SU-DHL-6 (cell line): ENCODE results near the gene ZFAND3.

Experiments used
- H2AFZ ChIP-seq: fragments of 200-600 bp; sonication (generic); 2 replicates; pipeline ENCODE4 v1.6.1; 2014; ENCODE audit warnings: low read depth, mild to moderate bottlenecking, moderate library complexity, mixed read lengths, antibody characterized with exemption, low read length; ENCODE audit not compliant: severe bottlenecking
- H3F3A ChIP-seq: fragments of 200-600 bp; shearing (Covaris generic); 2 replicates; pipeline ENCODE4 v1.6.0; 2016; ENCODE audit warnings: antibody characterized with exemption, mild to moderate bottlenecking; ENCODE audit not compliant: insufficient read depth
- H3K27ac ChIP-seq: fragments of 200-600 bp; sonication (generic); 2 replicates; pipeline ENCODE4 v1.5.1; 2016; ENCODE audit warnings: low read depth, mild to moderate bottlenecking, low read length, moderate library complexity, mixed read lengths
- H3K27me3 ChIP-seq: fragments of 200-600 bp; sonication (generic), shearing (Covaris generic); 2 replicates; pipeline ENCODE4 v1.6.0; 2014; ENCODE audit warnings: mild to moderate bottlenecking, low read length
- H3K36me3 ChIP-seq: fragments of 200-600 bp; sonication (generic); 2 replicates; pipeline ENCODE4 v1.6.1; 2014; ENCODE audit warnings: mild to moderate bottlenecking, low read length, mixed read lengths
- H3K4me2 ChIP-seq: fragments of 300-600, 200-600 bp; shearing (Covaris generic), sonication (generic); 2 replicates; pipeline ENCODE4 v1.6.0; 2014; ENCODE audit warnings: low read length, low read depth, mild to moderate bottlenecking; ENCODE audit not compliant: poor library complexity, severe bottlenecking
- H3K4me3 ChIP-seq: fragments of 200-600 bp; sonication (generic); 2 replicates; pipeline ENCODE4 v1.5.1; 2014; ENCODE audit warnings: antibody characterized with exemption, low read length, mild to moderate bottlenecking, mixed read lengths; ENCODE audit not compliant: insufficient read depth, poor library complexity, severe bottlenecking
- H3K79me2 ChIP-seq: fragments of 200-600 bp; sonication (generic); 2 replicates; pipeline ENCODE4 v1.6.1; 2014; ENCODE audit warnings: mild to moderate bottlenecking, low read length, moderate library complexity; ENCODE audit not compliant: insufficient read depth
- H3K9ac ChIP-seq: fragments of 200-600 bp; sonication (generic); 2 replicates; pipeline ENCODE4 v1.7.0; 2014; ENCODE audit warnings: mild to moderate bottlenecking, low read length
- H3K9me2 ChIP-seq: fragments of 200-600 bp; sonication (generic); replicated peaks from 2 replicates; pipeline ENCODE4 v1.6.1; 2014; ENCODE audit warnings: low read length; ENCODE audit not compliant: insufficient read depth
- H3K9me3 ChIP-seq: fragments of 200-600 bp; sonication (generic); 2 replicates; pipeline ENCODE4 v1.6.1; 2014; ENCODE audit warnings: low read length, mixed read lengths; ENCODE audit not compliant: insufficient read depth
- H4K20me1 ChIP-seq: fragments of 200-600 bp; sonication (generic); 2 replicates; pipeline ENCODE4 v1.6.1; 2014; ENCODE audit warnings: low read depth, mild to moderate bottlenecking, antibody characterized with exemption, low read length, moderate library complexity, mixed read lengths
- EZH2phosphoT487 ChIP-seq: fragments of 200-600 bp; sonication (generic), shearing (Covaris generic); conservative IDR thresholded peaks from 2 replicates; pipeline ENCODE4 v1.6.1; 2018; ENCODE audit warnings: mild to moderate bottlenecking, antibody characterized with exemption, low read length, moderate library complexity, mixed read lengths
- TF ChIP-seq, protein P1 (sequence below): fragments of 200-600 bp; sonication (generic); IDR thresholded peaks from one replicate; pipeline ENCODE4 v1.5.1; 2017; ENCODE audit warnings: antibody characterized with exemption, mild to moderate bottlenecking, low read length, moderate library complexity; ENCODE audit not compliant: insufficient read depth, poor library complexity, severe bottlenecking

Gene ZFAND3

DNA sequence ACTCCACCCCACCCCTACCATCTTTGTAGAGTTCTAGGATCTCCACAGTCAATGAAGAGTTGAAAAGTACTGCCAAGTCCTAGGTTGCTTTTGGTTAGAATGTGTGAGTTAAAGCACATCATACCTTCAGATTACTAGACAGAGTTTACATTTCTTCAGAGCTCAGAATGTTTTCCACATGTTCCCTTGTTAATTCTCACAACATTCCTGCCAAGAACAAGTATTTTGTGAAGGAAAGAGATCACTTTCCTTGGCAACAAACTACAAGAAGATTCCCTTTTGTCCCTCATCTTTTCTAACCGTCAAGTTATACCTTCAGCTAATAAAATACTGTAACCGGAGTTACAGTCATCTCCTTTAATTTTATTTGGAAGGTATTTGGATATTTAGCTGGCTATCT, 266.8 kb downstream of the ZFAND3 start:
- Histone ChIP-seq H3K36me3 (no peaks in the 10 kb centered on the region), H3K4me2 (no peak overlapping the region), H3K4me3 (no peak overlapping the region), H3K27ac (no peak overlapping the region), H3K9me3 (no peaks in the 10 kb centered on the region), H3F3A (no peaks in the 10 kb centered on the region), H3K27me3 (no peaks in the 10 kb centered on the region), H4K20me1 (no peaks in the 10 kb centered on the region), H3K9ac (no peak overlapping the region), H3K79me2 (no peaks in the 10 kb centered on the region), H3K9me2 (no peaks in the 10 kb centered on the region), H2AFZ (no peak overlapping the region)
- TF ChIP-seq, protein P1, sequence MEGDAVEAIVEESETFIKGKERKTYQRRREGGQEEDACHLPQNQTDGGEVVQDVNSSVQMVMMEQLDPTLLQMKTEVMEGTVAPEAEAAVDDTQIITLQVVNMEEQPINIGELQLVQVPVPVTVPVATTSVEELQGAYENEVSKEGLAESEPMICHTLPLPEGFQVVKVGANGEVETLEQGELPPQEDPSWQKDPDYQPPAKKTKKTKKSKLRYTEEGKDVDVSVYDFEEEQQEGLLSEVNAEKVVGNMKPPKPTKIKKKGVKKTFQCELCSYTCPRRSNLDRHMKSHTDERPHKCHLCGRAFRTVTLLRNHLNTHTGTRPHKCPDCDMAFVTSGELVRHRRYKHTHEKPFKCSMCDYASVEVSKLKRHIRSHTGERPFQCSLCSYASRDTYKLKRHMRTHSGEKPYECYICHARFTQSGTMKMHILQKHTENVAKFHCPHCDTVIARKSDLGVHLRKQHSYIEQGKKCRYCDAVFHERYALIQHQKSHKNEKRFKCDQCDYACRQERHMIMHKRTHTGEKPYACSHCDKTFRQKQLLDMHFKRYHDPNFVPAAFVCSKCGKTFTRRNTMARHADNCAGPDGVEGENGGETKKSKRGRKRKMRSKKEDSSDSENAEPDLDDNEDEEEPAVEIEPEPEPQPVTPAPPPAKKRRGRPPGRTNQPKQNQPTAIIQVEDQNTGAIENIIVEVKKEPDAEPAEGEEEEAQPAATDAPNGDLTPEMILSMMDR, result no peak
- no peak for TF ChIP-seq EZH2phosphoT487

DNA sequence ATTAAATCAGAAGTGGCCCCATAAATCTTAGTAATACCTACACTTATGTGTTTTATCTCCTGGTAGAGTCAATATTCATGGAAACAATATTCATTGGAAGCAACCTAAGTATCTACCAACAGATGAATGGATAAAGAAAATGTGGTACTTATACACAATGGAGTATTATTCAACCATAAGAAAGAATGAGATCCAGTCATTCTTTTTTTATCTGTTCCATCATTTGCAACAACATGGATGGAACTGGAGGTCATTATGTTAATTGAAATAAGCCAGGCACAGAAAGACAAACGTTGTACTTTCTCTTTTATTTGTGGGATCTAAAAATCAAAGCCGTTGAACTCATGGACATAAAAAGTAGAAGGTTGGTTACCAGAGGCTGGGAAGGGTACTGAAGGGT, 268.5 kb downstream of the ZFAND3 start:
- Histone ChIP-seq H3K4me2 (no peak overlapping the region), H2AFZ (no peak overlapping the region), H3F3A (no peaks in the 10 kb centered on the region), H3K27ac (no peak overlapping the region), H3K9me2 (no peaks in the 10 kb centered on the region), H3K27me3 (no peaks in the 10 kb centered on the region), H3K9me3 (no peaks in the 10 kb centered on the region), H3K9ac (no peak overlapping the region), H3K36me3 (no peaks in the 10 kb centered on the region), H3K79me2 (no peaks in the 10 kb centered on the region), H4K20me1 (no peaks in the 10 kb centered on the region), H3K4me3 (no peak overlapping the region)
- TF ChIP-seq, protein P1, result no peak
- no peak for TF ChIP-seq EZH2phosphoT487

DNA sequence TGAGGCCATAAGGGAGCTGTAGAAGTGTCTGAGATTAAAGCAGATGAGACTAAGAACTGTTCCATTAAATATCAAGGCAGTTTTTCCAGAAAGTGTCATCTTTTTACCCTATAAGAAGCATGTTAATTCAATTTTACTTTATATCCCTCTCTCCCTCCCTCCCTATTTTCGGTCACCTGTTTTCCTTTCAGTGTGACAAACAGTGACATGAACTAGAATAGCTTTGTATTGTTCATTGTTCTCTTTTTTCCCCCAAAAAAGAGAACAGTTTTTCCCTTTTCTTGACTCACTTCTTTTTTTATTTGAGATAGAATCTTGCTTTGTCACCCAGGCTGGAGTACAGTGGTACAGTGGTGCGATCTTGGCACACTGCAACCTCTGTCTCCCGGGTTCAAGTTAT, 269.3 kb downstream of the ZFAND3 start:
- Histone ChIP-seq H3K9ac (no peak overlapping the region), H3K9me3 (no peaks in the 10 kb centered on the region), H3K36me3 (no peaks in the 10 kb centered on the region), H3K4me2 (no peak overlapping the region), H3K9me2 (no peaks in the 10 kb centered on the region), H2AFZ (no peak overlapping the region), H4K20me1 (no peaks in the 10 kb centered on the region), H3K27me3 (no peaks in the 10 kb centered on the region), H3K27ac (no peak overlapping the region), H3F3A (no peaks in the 10 kb centered on the region), H3K4me3 (no peak overlapping the region), H3K79me2 (no peaks in the 10 kb centered on the region)
- TF ChIP-seq, protein P1, result no peak
- TF ChIP-seq EZH2phosphoT487, result no peak

DNA sequence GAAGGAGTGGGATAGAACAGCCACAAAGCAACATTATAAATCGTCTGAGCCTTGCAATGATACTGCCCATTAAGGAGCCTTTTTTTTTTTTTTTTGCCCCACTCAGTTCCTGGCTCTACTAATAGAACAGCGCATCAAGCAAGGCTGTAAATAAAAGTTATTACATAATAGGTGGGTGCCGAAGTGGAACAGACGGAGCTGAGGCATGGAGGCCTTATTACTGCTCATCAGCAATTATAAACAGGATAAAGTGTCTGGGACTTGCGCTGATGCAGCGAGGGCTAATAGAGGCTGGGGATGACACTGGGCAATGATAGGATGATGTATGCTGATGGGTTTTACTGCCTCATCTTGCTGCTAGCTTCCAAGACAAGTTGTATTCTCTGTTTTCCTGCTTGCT, 272.1 kb downstream of the ZFAND3 start:
- no peak for TF ChIP-seq EZH2phosphoT487
- TF ChIP-seq, protein P1, result no peak
- Histone ChIP-seq H3K36me3 (no peaks in the 10 kb centered on the region), H3K4me2 (no peak overlapping the region), H3K27ac (no peak overlapping the region), H3K27me3 (no peaks in the 10 kb centered on the region), H3K9me2 (no peaks in the 10 kb centered on the region), H3K9me3 (no peaks in the 10 kb centered on the region), H3K79me2 (no peaks in the 10 kb centered on the region), H4K20me1 (no peaks in the 10 kb centered on the region), H3F3A (no peaks in the 10 kb centered on the region), H2AFZ (no peak overlapping the region), H3K9ac (no peak overlapping the region), H3K4me3 (no peak overlapping the region)
